Measurements from ENCODE around the gene SLC35C1. TPM values are rescaled to one million over a fixed set of nuclear protein-coding genes. Genes with fewer than 3 reads are reported as not detected.

The SLC35C1 gene
- 1.5 TPM for total RNA-seq

GRCh38 chr11:45804761-45805304 lies at the start of gene SLC35C1:
TSS of gene SLC35C1 (plus strand) at chr11:45805149. CDS start at chr11:45805802, 653 bp downstream.
- H3K27me3 ChIP-seq (ENCODE audit: insufficient read depth, low read length): no peaks in the 10 kb centered on the region
- peak within 1 kb of the TSS; percentile 75 for H3K4me3 ChIP-seq (ENCODE audit: low read length)
- H3K9me3 ChIP-seq (ENCODE audit: low read depth, low read length): no peaks in the 10 kb centered on the region
- H3K4me1 ChIP-seq (ENCODE audit: insufficient read depth, low read length): peaks cover 38% of the 10 kb centered on the region

GRCh38 chr11:45755281-45755859 lies 49.6 kb upstream of the SLC35C1 start:
- no peak overlapping the region for H3K4me3 ChIP-seq (ENCODE audit: low read length)
- H3K9me3 ChIP-seq (ENCODE audit: low read depth, low read length): no peaks in the 10 kb centered on the region
- H3K4me1 ChIP-seq (ENCODE audit: insufficient read depth, low read length): no peaks in the 10 kb centered on the region
- peaks cover 7% of the 10 kb centered on the region for H3K27me3 ChIP-seq (ENCODE audit: insufficient read depth, low read length)

- H3K9me3 ChIP-seq (ENCODE audit: low read depth, low read length): no peaks in the 10 kb centered on the region
- H3K4me1 ChIP-seq (ENCODE audit: insufficient read depth, low read length): no peaks in the 10 kb centered on the region
- no peak overlapping the region for H3K4me3 ChIP-seq (ENCODE audit: low read length)
- H3K27me3 ChIP-seq (ENCODE audit: insufficient read depth, low read length): no peaks in the 10 kb centered on the region
These were observed 48.5 kb upstream of the SLC35C1 start for GRCh38 chr11:45756384-45757010.

- H3K27me3 ChIP-seq (ENCODE audit: insufficient read depth, low read length): no peaks in the 10 kb centered on the region
- no peaks in the 10 kb centered on the region for H3K4me1 ChIP-seq (ENCODE audit: insufficient read depth, low read length)
- H3K4me3 ChIP-seq (ENCODE audit: low read length): no peak overlapping the region
- no peaks in the 10 kb centered on the region for H3K9me3 ChIP-seq (ENCODE audit: low read depth, low read length)
These were observed 47.3 kb upstream of the SLC35C1 start for GRCh38 chr11:45757672-45758071.

GRCh38 chr11:45761659-45762058 lies 43.3 kb upstream of the SLC35C1 start:
- Histone ChIP-seq H3K4me1 (ENCODE audit: insufficient read depth, low read length) (no peaks in the 10 kb centered on the region), H3K4me3 (ENCODE audit: low read length) (no peak overlapping the region), H3K9me3 (ENCODE audit: low read depth, low read length) (no peaks in the 10 kb centered on the region), H3K27me3 (ENCODE audit: insufficient read depth, low read length) (peaks cover 6% of the 10 kb centered on the region)

- Histone ChIP-seq H3K4me1 (ENCODE audit: insufficient read depth, low read length) (no peaks in the 10 kb centered on the region), H3K27me3 (ENCODE audit: insufficient read depth, low read length) (peaks cover 6% of the 10 kb centered on the region), H3K9me3 (ENCODE audit: low read depth, low read length) (no peaks in the 10 kb centered on the region), H3K4me3 (ENCODE audit: low read length) (no peak overlapping the region)
These were observed 39.8 kb upstream of the SLC35C1 start for GRCh38 chr11:45765107-45765668.

- H3K4me3 ChIP-seq (ENCODE audit: low read length): no peak overlapping the region
- no peaks in the 10 kb centered on the region for H3K9me3 ChIP-seq (ENCODE audit: low read depth, low read length)
- H3K4me1 ChIP-seq (ENCODE audit: insufficient read depth, low read length): no peaks in the 10 kb centered on the region
- H3K27me3 ChIP-seq (ENCODE audit: insufficient read depth, low read length): peaks cover 6% of the 10 kb centered on the region
These were observed 39.1 kb upstream of the SLC35C1 start for GRCh38 chr11:45765836-45766235.

GRCh38 chr11:45766469-45766868 lies 38.5 kb upstream of the SLC35C1 start:
- peaks cover 6% of the 10 kb centered on the region for H3K27me3 ChIP-seq (ENCODE audit: insufficient read depth, low read length)
- peaks cover under 1% of the 10 kb centered on the region for H3K4me1 ChIP-seq (ENCODE audit: insufficient read depth, low read length)
- no peak overlapping the region for H3K4me3 ChIP-seq (ENCODE audit: low read length)
- H3K9me3 ChIP-seq (ENCODE audit: low read depth, low read length): no peaks in the 10 kb centered on the region

- Histone ChIP-seq H3K4me1 (ENCODE audit: insufficient read depth, low read length) (peaks cover 10% of the 10 kb centered on the region), H3K27me3 (ENCODE audit: insufficient read depth, low read length) (peaks cover 6% of the 10 kb centered on the region), H3K4me3 (ENCODE audit: low read length) (no peak overlapping the region), H3K9me3 (ENCODE audit: low read depth, low read length) (no peaks in the 10 kb centered on the region)
These were observed 36.5 kb upstream of the SLC35C1 start for GRCh38 chr11:45768486-45768885.

GRCh38 chr11:45769960-45770359 lies 35.0 kb upstream of the SLC35C1 start:
- Histone ChIP-seq H3K27me3 (ENCODE audit: insufficient read depth, low read length) (peaks cover under 1% of the 10 kb centered on the region), H3K9me3 (ENCODE audit: low read depth, low read length) (no peaks in the 10 kb centered on the region), H3K4me3 (ENCODE audit: low read length) (no peak overlapping the region), H3K4me1 (ENCODE audit: insufficient read depth, low read length) (peaks cover 10% of the 10 kb centered on the region)

- no peaks in the 10 kb centered on the region for H3K27me3 ChIP-seq (ENCODE audit: insufficient read depth, low read length)
- peak overlapping the region; percentile 42 for H3K4me3 ChIP-seq (ENCODE audit: low read length)
- peaks cover 10% of the 10 kb centered on the region for H3K4me1 ChIP-seq (ENCODE audit: insufficient read depth, low read length)
These were observed 33.8 kb upstream of the SLC35C1 start for GRCh38 chr11:45771193-45771565.

GRCh38 chr11:45771566-45772448 lies 33.1 kb upstream of the SLC35C1 start:
- no peaks in the 10 kb centered on the region for H3K27me3 ChIP-seq (ENCODE audit: insufficient read depth, low read length)
- no peaks in the 10 kb centered on the region for H3K9me3 ChIP-seq (ENCODE audit: low read depth, low read length)
- peak overlapping the region; percentile 42 for H3K4me3 ChIP-seq (ENCODE audit: low read length)
- peaks cover 10% of the 10 kb centered on the region for H3K4me1 ChIP-seq (ENCODE audit: insufficient read depth, low read length)

More at GRCh38 chr11:45771193-45771565, 33.8 kb upstream of the SLC35C1 start:
- no peaks in the 10 kb centered on the region for H3K9me3 ChIP-seq (ENCODE audit: low read depth, low read length)

GRCh38 chr11:45772449-45772774 lies 32.5 kb upstream of the SLC35C1 start:
- Histone ChIP-seq H3K4me3 (ENCODE audit: low read length) (no peak overlapping the region), H3K4me1 (ENCODE audit: insufficient read depth, low read length) (peaks cover 10% of the 10 kb centered on the region), H3K9me3 (ENCODE audit: low read depth, low read length) (no peaks in the 10 kb centered on the region), H3K27me3 (ENCODE audit: insufficient read depth, low read length) (no peaks in the 10 kb centered on the region)

- Histone ChIP-seq H3K4me3 (ENCODE audit: low read length) (no peak overlapping the region), H3K27me3 (ENCODE audit: insufficient read depth, low read length) (no peaks in the 10 kb centered on the region), H3K4me1 (ENCODE audit: insufficient read depth, low read length) (peaks cover 10% of the 10 kb centered on the region), H3K9me3 (ENCODE audit: low read depth, low read length) (no peaks in the 10 kb centered on the region)
These were observed 31.8 kb upstream of the SLC35C1 start for GRCh38 chr11:45772986-45773785.
